Muscle layer of colon (tissue), 2 donors: ENCODE results near the gene ITGA3.
A peak's percentile ranks its signal among the peaks of the same experiment; 100 is the strongest.

Experiments used
- H3K27ac ChIP-seq: one replicate; pipeline ENCODE4 v1.7.0; 2013; ENCODE audit warnings: low read depth, mild to moderate bottlenecking, low read length, moderate library complexity
- H3K27me3 ChIP-seq, 2 donors: one replicate each; pipeline ENCODE4 v1.7.0; 2013; ENCODE audit warnings: low read length in 2 of 2, mild to moderate bottlenecking in 2 of 2; ENCODE audit not compliant: insufficient read depth in 2 of 2, control insufficient read depth in 1 of 2
- H3K36me3 ChIP-seq: one replicate; pipeline ENCODE4 v1.7.0; 2013; ENCODE audit warnings: mild to moderate bottlenecking, low read length; ENCODE audit not compliant: insufficient read depth
- H3K4me1 ChIP-seq: one replicate; pipeline ENCODE4 v1.7.0; 2013; ENCODE audit warnings: mild to moderate bottlenecking, low read length; ENCODE audit not compliant: insufficient read depth
- H3K4me3 ChIP-seq, 2 donors: one replicate each; pipeline ENCODE4 v1.7.0; 2013; ENCODE audit warnings: low read length in 2 of 2, low read depth in 1 of 2, mild to moderate bottlenecking in 1 of 2, moderate library complexity in 1 of 2
- H3K9ac ChIP-seq: one replicate; pipeline ENCODE4 v1.7.0; 2013; ENCODE audit warnings: low read length
- H3K9me3 ChIP-seq: one replicate; pipeline ENCODE4 v1.7.0; 2013; ENCODE audit warnings: mild to moderate bottlenecking, low read length
- donor health status: abdominal sarcoma.
- donor health status: Adenocarcinoma of cecum.

ITGA3 gene

DNA sequence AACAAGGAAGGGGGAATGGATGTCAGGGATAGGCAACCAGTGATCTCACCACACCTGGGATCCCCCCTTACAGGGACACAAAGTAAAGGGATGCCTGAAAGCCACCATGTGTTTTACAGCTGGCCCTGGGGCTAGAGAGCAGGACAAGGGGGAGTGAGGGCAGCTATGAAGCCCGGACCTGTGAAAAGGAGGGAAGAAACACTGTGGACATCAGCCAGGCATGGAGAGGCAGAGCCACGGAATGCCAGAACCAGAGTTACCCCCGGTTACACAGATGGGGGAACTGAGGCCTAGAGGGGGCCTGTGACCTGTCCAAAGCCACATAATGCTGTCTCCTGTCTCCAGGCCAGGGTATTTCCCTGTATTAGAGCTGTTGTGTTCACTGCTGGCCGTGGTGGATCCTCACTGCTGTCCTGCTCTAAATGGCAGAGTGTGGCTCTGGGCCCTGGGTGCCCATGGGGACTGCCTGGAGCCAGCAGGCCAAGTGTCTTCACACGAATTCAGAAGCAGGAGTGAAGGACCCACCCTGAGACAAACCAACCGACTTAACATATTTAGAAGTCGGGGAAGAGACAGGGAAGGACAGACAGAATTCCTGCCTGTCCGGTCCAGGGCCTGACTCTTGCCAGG, 29.7 kb upstream of the ITGA3 start:
- H3K4me1 ChIP-seq, result peaks cover 15% of the 10 kb centered on the region
- no peaks in the 10 kb centered on the region for H3K27me3 ChIP-seq
- no peak overlapping the region for H3K4me3 ChIP-seq
- H3K9ac ChIP-seq, result no peak overlapping the region
- H3K36me3 ChIP-seq, result no peaks in the 10 kb centered on the region
- H3K27ac ChIP-seq, result no peak overlapping the region
- no peaks in the 10 kb centered on the region for H3K9me3 ChIP-seq

GRCh38 chr17:50026837-50027171, 29.1 kb upstream of the ITGA3 start:
- H3K9me3 ChIP-seq, result no peaks in the 10 kb centered on the region
- no peaks in the 10 kb centered on the region for H3K36me3 ChIP-seq
- no peaks in the 10 kb centered on the region for H3K27me3 ChIP-seq
- H3K27ac ChIP-seq, result peak overlapping the region; percentile 51
- peak overlapping the region; percentile 31 to 52 for H3K4me3 ChIP-seq
- peaks cover 15% of the 10 kb centered on the region for H3K4me1 ChIP-seq
- H3K9ac ChIP-seq, result no peak overlapping the region

DNA sequence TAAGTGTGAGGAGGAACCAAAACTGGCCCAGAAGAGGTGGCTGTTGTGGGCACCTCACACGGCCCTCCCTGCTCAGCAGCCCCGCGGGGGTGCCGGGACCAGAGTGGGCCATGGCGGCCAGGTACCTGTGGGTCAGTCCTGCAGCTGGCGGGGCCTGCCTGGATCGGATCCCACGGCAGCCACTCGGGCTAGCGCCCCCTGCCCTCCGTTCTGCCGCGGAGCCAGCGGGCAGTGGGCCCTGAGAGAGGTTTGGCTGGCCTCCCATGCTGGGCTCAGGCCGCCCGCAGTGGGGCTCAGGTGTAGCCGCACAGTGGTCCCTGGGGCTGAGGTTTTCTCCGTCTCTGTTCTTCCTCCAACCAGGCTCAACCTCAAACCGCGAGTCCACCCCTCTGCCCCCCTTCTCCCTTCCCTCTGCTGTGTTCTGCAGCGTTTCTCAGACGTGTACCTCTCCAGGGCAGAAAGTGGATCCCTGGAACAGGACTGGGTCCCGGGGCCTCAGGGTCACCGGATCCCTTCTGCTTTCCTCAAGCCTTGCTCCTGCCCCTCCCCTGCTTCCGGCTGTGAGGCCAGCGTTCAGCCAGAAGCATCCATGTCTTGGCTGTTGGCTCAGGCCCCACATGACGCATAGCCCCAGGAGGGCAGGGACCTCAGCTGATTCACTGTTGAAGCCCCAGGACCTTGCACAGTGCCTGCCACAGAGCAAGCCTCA, 28.6 kb upstream of the ITGA3 start:
- Histone ChIP-seq H3K27ac (peak overlapping the region; percentile 51), H3K27me3 (no peaks in the 10 kb centered on the region), H3K9me3 (no peaks in the 10 kb centered on the region), H3K4me1 (peaks cover 15% of the 10 kb centered on the region), H3K9ac (no peak overlapping the region), H3K4me3 (peak overlapping the region; percentile 31 to 52), H3K36me3 (no peaks in the 10 kb centered on the region)

DNA sequence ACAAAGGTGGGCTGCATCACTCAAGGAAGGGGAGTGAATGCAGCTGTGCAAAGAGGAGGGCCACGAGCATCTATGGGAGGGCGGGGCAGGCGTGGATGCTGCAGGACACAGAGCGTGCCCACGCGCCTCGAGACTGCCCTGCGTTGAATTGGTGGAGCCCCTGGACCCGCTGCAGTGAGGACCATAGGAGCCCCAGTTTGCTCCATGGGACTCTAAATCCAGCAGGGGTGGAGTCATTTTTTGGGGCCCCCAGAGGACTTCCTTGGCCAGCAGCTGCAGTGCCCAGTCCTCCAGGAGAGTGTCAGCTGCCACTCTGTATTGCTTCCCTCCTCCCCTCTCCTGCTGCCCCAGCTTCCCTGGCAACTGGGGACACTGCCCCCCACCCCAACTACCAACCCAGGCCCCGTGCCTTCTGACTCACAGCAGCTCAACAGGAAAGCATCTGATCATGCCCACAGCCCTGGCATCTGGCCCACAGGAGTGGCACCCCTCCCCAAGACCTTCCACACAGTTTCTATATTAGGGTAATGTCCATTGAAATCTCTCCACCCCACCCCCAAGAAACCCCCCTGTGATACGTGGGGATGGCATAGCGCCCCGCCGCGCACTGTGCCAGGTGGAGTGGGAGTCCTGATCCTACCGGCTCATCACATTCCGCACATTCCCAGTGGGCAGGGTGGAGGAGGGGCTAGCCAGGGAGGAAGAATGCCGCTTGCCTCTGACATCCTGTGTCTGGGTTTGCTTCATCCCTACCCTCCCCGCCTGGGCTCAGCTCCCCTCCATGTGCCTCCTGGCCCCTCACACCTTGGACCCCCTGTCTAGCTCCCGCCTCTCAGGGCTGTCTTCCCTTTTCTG, 27.8 kb upstream of the ITGA3 start:
- Histone ChIP-seq H3K36me3 (no peaks in the 10 kb centered on the region), H3K27me3 (no peaks in the 10 kb centered on the region), H3K9ac (no peak overlapping the region), H3K9me3 (no peaks in the 10 kb centered on the region), H3K27ac (no peak overlapping the region), H3K4me3 (no peak overlapping the region), H3K4me1 (peaks cover 16% of the 10 kb centered on the region)

GRCh38 chr17:50028736-50029120, 27.2 kb upstream of the ITGA3 start:
- H3K27me3 ChIP-seq, result no peaks in the 10 kb centered on the region
- H3K9me3 ChIP-seq, result no peaks in the 10 kb centered on the region
- no peak overlapping the region for H3K4me3 ChIP-seq
- H3K9ac ChIP-seq, result no peak overlapping the region
- no peak overlapping the region for H3K27ac ChIP-seq
- no peaks in the 10 kb centered on the region for H3K36me3 ChIP-seq
- peaks cover 22% of the 10 kb centered on the region for H3K4me1 ChIP-seq

GRCh38 chr17:50029185-50029584, 26.7 kb upstream of the ITGA3 start:
- no peak overlapping the region for H3K4me3 ChIP-seq
- no peaks in the 10 kb centered on the region for H3K9me3 ChIP-seq
- peaks cover 26% of the 10 kb centered on the region for H3K4me1 ChIP-seq
- H3K9ac ChIP-seq, result no peak overlapping the region
- no peaks in the 10 kb centered on the region for H3K36me3 ChIP-seq
- H3K27ac ChIP-seq, result no peak overlapping the region
- no peaks in the 10 kb centered on the region for H3K27me3 ChIP-seq

DNA sequence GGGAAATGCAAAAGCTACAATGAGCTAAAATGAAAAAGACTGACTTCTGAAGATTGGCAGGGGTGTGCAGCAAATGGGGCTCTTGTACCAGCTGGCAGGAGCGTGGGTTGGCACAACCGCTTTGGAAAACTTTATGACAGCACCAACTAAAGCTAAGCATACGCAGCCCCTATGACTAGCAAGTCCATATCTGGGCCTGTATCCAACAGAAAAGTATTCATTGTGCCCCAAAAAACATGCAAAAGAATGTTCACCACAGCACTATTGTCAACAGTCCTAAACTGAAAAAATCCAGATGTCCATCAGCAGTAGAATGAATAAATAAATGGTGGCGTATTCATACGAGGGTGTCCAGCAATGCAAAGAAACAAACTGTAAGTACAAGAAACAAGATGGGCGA, 22.6 kb upstream of the ITGA3 start:
- Histone ChIP-seq H3K27ac (peak overlapping the region; percentile 4), H3K4me1 (peaks cover 51% of the 10 kb centered on the region), H3K4me3 (peak overlapping the region in 1 of 2 donors; percentile 0), H3K9me3 (no peaks in the 10 kb centered on the region), H3K9ac (no peak overlapping the region), H3K27me3 (no peaks in the 10 kb centered on the region), H3K36me3 (no peaks in the 10 kb centered on the region)

GRCh38 chr17:50034498-50035364, 21.2 kb upstream of the ITGA3 start:
- Histone ChIP-seq H3K9ac (no peak overlapping the region), H3K4me1 (peaks cover 51% of the 10 kb centered on the region), H3K27ac (no peak overlapping the region), H3K36me3 (no peaks in the 10 kb centered on the region), H3K27me3 (no peaks in the 10 kb centered on the region), H3K4me3 (no peak overlapping the region), H3K9me3 (no peaks in the 10 kb centered on the region)

DNA sequence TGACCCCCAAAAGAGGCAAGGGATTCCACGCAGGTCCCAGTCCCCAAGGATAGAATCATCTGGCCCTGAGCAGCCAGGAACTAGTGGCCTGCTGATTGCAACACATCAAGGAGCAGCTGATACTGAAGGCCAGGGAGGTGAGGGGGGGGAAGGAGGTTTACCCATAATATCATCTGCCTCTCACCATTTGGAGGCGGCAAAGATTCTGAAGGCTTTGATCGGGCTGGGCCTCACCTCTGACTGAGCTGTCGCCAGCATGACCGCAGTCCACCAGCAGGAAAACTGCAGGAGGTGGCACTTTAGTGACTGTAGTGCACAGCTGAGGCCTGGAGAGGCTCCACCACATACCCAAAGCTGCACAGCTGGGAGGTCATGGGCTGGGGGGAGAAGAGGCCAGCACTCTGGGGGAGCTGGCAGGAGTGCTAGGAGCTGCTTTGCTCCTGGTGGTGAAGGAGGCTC, 20.5 kb upstream of the ITGA3 start:
- no peak overlapping the region for H3K9ac ChIP-seq
- peak overlapping the region; percentile 21 for H3K27ac ChIP-seq

GRCh38 chr17:50035945-50036344, 20.0 kb upstream of the ITGA3 start:
- Histone ChIP-seq H3K9ac (no peak overlapping the region), H3K4me3 (no peak overlapping the region), H3K4me1 (peaks cover 51% of the 10 kb centered on the region), H3K36me3 (no peaks in the 10 kb centered on the region), H3K27ac (peak overlapping the region; percentile 21), H3K27me3 (no peaks in the 10 kb centered on the region), H3K9me3 (no peaks in the 10 kb centered on the region)

More for the DNA sequence above, 20.5 kb upstream of the ITGA3 start:
- Histone ChIP-seq H3K27me3 (no peaks in the 10 kb centered on the region), H3K4me3 (no peak overlapping the region), H3K9me3 (no peaks in the 10 kb centered on the region), H3K4me1 (peaks cover 51% of the 10 kb centered on the region), H3K36me3 (no peaks in the 10 kb centered on the region)
